Muscle layer of colon (tissue), 2 donors: ENCODE measurements around the gene SUGCT.

Experiments
- H3K27ac ChIP-seq: one replicate; pipeline ENCODE4 v1.7.0; 2013; ENCODE audit warnings: low read depth, mild to moderate bottlenecking, low read length, moderate library complexity
- H3K27me3 ChIP-seq, 2 donors: one replicate each; pipeline ENCODE4 v1.7.0; 2013; ENCODE audit warnings: low read length in 2 of 2, mild to moderate bottlenecking in 2 of 2; ENCODE audit not compliant: insufficient read depth in 2 of 2, control insufficient read depth in 1 of 2
- H3K36me3 ChIP-seq: one replicate; pipeline ENCODE4 v1.7.0; 2013; ENCODE audit warnings: mild to moderate bottlenecking, low read length; ENCODE audit not compliant: insufficient read depth
- H3K4me1 ChIP-seq: one replicate; pipeline ENCODE4 v1.7.0; 2013; ENCODE audit warnings: mild to moderate bottlenecking, low read length; ENCODE audit not compliant: insufficient read depth
- H3K4me3 ChIP-seq, 2 donors: one replicate each; pipeline ENCODE4 v1.7.0; 2013; ENCODE audit warnings: low read length in 2 of 2, low read depth in 1 of 2, mild to moderate bottlenecking in 1 of 2, moderate library complexity in 1 of 2
- H3K9ac ChIP-seq: one replicate; pipeline ENCODE4 v1.7.0; 2013; ENCODE audit warnings: low read length
- H3K9me3 ChIP-seq: one replicate; pipeline ENCODE4 v1.7.0; 2013; ENCODE audit warnings: mild to moderate bottlenecking, low read length
- donor health status: abdominal sarcoma.
- donor health status: Adenocarcinoma of cecum.

Gene SUGCT

GRCh38 chr7:40134428-40135316 lies at the start of gene SUGCT, which contains the start of gene MPLKIP:
TSS of gene SUGCT (plus strand) at chr7:40135005.
TSS of gene MPLKIP (minus strand) at chr7:40134622. CDS start at chr7:40134567, 55 bp downstream.
- no peaks in the 10 kb centered on the region for H3K27me3 ChIP-seq
- H3K27ac ChIP-seq = peak within 1 kb of the TSS; percentile 83
- H3K36me3 ChIP-seq = peaks cover 4% of the 10 kb centered on the region
- H3K9me3 ChIP-seq = no peaks in the 10 kb centered on the region
- peaks cover 22% of the 10 kb centered on the region for H3K4me1 ChIP-seq
- H3K4me3 ChIP-seq = peak within 1 kb of the TSS; percentile 92 to 96
- peak within 1 kb of the TSS; percentile 99 for H3K9ac ChIP-seq

GRCh38 chr7:40092182-40092581 lies 42.6 kb upstream of the SUGCT start:
- Histone ChIP-seq H3K36me3 (peaks cover 48% of the 10 kb centered on the region), H3K9ac (no peak overlapping the region), H3K27me3 (no peaks in the 10 kb centered on the region), H3K4me3 (no peak overlapping the region), H3K9me3 (no peaks in the 10 kb centered on the region), H3K4me1 (no peaks in the 10 kb centered on the region), H3K27ac (no peak overlapping the region)

- Histone ChIP-seq H3K4me1 (no peaks in the 10 kb centered on the region), H3K27ac (no peak overlapping the region), H3K36me3 (peaks cover 38% of the 10 kb centered on the region)
These were observed 41.0 kb upstream of the SUGCT start for GRCh38 chr7:40093631-40094350.

GRCh38 chr7:40095230-40095629 lies 39.6 kb upstream of the SUGCT start:
- H3K27me3 ChIP-seq = no peaks in the 10 kb centered on the region
- H3K27ac ChIP-seq = no peak overlapping the region
- H3K4me3 ChIP-seq = no peak overlapping the region
- peaks cover 31% of the 10 kb centered on the region for H3K36me3 ChIP-seq
- no peaks in the 10 kb centered on the region for H3K9me3 ChIP-seq
- H3K9ac ChIP-seq = no peak overlapping the region
- no peaks in the 10 kb centered on the region for H3K4me1 ChIP-seq

More at GRCh38 chr7:40093631-40094350, 41.0 kb upstream of the SUGCT start:
- Histone ChIP-seq H3K9me3 (no peaks in the 10 kb centered on the region), H3K4me3 (no peak overlapping the region), H3K27me3 (no peaks in the 10 kb centered on the region), H3K9ac (no peak overlapping the region)

- H3K27ac ChIP-seq = no peak overlapping the region
- H3K4me3 ChIP-seq = no peak overlapping the region
These were observed 39.0 kb upstream of the SUGCT start for GRCh38 chr7:40095695-40096327.

GRCh38 chr7:40097728-40098127 lies 37.1 kb upstream of the SUGCT start:
- no peaks in the 10 kb centered on the region for H3K4me1 ChIP-seq
- H3K27ac ChIP-seq = no peak overlapping the region
- no peaks in the 10 kb centered on the region for H3K9me3 ChIP-seq
- H3K4me3 ChIP-seq = no peak overlapping the region
- peaks cover 29% of the 10 kb centered on the region for H3K36me3 ChIP-seq
- H3K9ac ChIP-seq = no peak overlapping the region
- no peaks in the 10 kb centered on the region for H3K27me3 ChIP-seq

More at GRCh38 chr7:40095695-40096327, 39.0 kb upstream of the SUGCT start:
- H3K27me3 ChIP-seq = no peaks in the 10 kb centered on the region
- no peak overlapping the region for H3K9ac ChIP-seq
- no peaks in the 10 kb centered on the region for H3K9me3 ChIP-seq
- H3K36me3 ChIP-seq = peaks cover 31% of the 10 kb centered on the region
- no peaks in the 10 kb centered on the region for H3K4me1 ChIP-seq

GRCh38 chr7:40098810-40099209 lies 36.0 kb upstream of the SUGCT start:
- Histone ChIP-seq H3K9me3 (no peaks in the 10 kb centered on the region), H3K36me3 (peaks cover 21% of the 10 kb centered on the region), H3K4me3 (no peak overlapping the region), H3K9ac (no peak overlapping the region), H3K27me3 (no peaks in the 10 kb centered on the region), H3K4me1 (no peaks in the 10 kb centered on the region), H3K27ac (no peak overlapping the region)

GRCh38 chr7:40099837-40100236 lies 35.0 kb upstream of the SUGCT start:
- Histone ChIP-seq H3K27ac (no peak overlapping the region), H3K9ac (no peak overlapping the region), H3K36me3 (peaks cover 11% of the 10 kb centered on the region), H3K9me3 (no peaks in the 10 kb centered on the region), H3K4me3 (no peak overlapping the region), H3K27me3 (no peaks in the 10 kb centered on the region), H3K4me1 (no peaks in the 10 kb centered on the region)

GRCh38 chr7:40101201-40101600 lies 33.6 kb upstream of the SUGCT start:
- H3K27me3 ChIP-seq = no peaks in the 10 kb centered on the region
- no peaks in the 10 kb centered on the region for H3K9me3 ChIP-seq
- no peak overlapping the region for H3K27ac ChIP-seq
- no peak overlapping the region for H3K4me3 ChIP-seq
- H3K9ac ChIP-seq = no peak overlapping the region
- no peaks in the 10 kb centered on the region for H3K36me3 ChIP-seq
- H3K4me1 ChIP-seq = no peaks in the 10 kb centered on the region

GRCh38 chr7:40102897-40103296 lies 31.9 kb upstream of the SUGCT start:
- no peaks in the 10 kb centered on the region for H3K9me3 ChIP-seq

GRCh38 chr7:40105879-40106473 lies 28.8 kb upstream of the SUGCT start:
- Histone ChIP-seq H3K9ac (no peak overlapping the region), H3K27me3 (no peaks in the 10 kb centered on the region), H3K4me1 (no peaks in the 10 kb centered on the region), H3K36me3 (no peaks in the 10 kb centered on the region), H3K9me3 (no peaks in the 10 kb centered on the region), H3K4me3 (no peak overlapping the region), H3K27ac (no peak overlapping the region)

More at GRCh38 chr7:40102897-40103296, 31.9 kb upstream of the SUGCT start:
- H3K4me3 ChIP-seq = no peak overlapping the region
- H3K27ac ChIP-seq = no peak overlapping the region
- H3K9ac ChIP-seq = no peak overlapping the region
- H3K4me1 ChIP-seq = no peaks in the 10 kb centered on the region
- H3K36me3 ChIP-seq = no peaks in the 10 kb centered on the region
- no peaks in the 10 kb centered on the region for H3K27me3 ChIP-seq
